ENCODE data around the gene PIAS3.

PIAS3 gene

GRCh38 chr1:145806844-145807243, 52.0 kb downstream of the PIAS3 start:
- TF ChIP-seq CTCF (IDR thresholded peaks at IDR 0.05; ENCODE audit: low read depth, low read length), result no peak
- DNase-seq (ENCODE audit: extremely low read depth, low read depth), result no peak

GRCh38 chr1:145806408-145806807, 52.5 kb downstream of the PIAS3 start:
- no peak for DNase-seq (ENCODE audit: extremely low read depth, low read depth)
- TF ChIP-seq CTCF (IDR thresholded peaks at IDR 0.05; ENCODE audit: low read depth, low read length), result no peak

GRCh38 chr1:145805057-145805456, 53.8 kb downstream of the PIAS3 start:
- DNase-seq (ENCODE audit: extremely low read depth, low read depth), result no peak
- no peak for TF ChIP-seq CTCF (IDR thresholded peaks at IDR 0.05; ENCODE audit: low read depth, low read length)

- no peak for DNase-seq (ENCODE audit: extremely low read depth, low read depth)
- no peak for TF ChIP-seq CTCF (IDR thresholded peaks at IDR 0.05; ENCODE audit: low read depth, low read length)
These were observed 54.4 kb downstream of the PIAS3 start for GRCh38 chr1:145804235-145805045.

GRCh38 chr1:145799806-145800205, 59.1 kb downstream of the PIAS3 start:
- DNase-seq (ENCODE audit: extremely low read depth, low read depth), result no peak
- TF ChIP-seq CTCF (IDR thresholded peaks at IDR 0.05; ENCODE audit: low read depth, low read length), result no peak

Measured in AG09319 (cell line).